CD14-positive monocyte (primary cell): Measurements from ENCODE around the gene MTHFSD. TPM values are rescaled to one million over a fixed set of nuclear protein-coding genes. Genes with fewer than 3 reads are reported as not detected.

Experiments
- DNase-seq, 3 donors: peaks; one replicate each; pipeline ENCODE4 v3.0.0-alpha.2; 2011 to 2022
- H2AFZ ChIP-seq: 2 replicates; pipeline ENCODE4 v1.6.0; 2012; ENCODE audit warnings: mild to moderate bottlenecking, low read depth, low read length, inconsistent platforms; ENCODE audit not compliant: insufficient read depth, poor library complexity, severe bottlenecking
- H3K27ac ChIP-seq, 2 donors: 1 replicate in 1 of 2; 2 replicates in 1 of 2; pipeline ENCODE4 v1.5.1; 2012 to 2013; ENCODE audit warnings: low read length in 2 of 2, control low read depth in 1 of 2, inconsistent platforms in 1 of 2, low read depth in 1 of 2, mild to moderate bottlenecking in 1 of 2
- H3K27me3 ChIP-seq, 2 donors: one replicate each; pipeline versions ENCODE4 v1.6.0 to v1.6.1; 2011 to 2013; ENCODE audit warnings: low read length in 2 of 2; ENCODE audit not compliant: control insufficient read depth in 2 of 2, insufficient read depth in 2 of 2
- H3K36me3 ChIP-seq, 2 donors: replicated peaks in 1 of 2; 1 replicate in 1 of 2; 2 replicates in 1 of 2; pipeline versions ENCODE4 v1.5.1 to v1.6.1; 2012 to 2013; ENCODE audit warnings: low read length in 2 of 2, control low read depth in 1 of 2, inconsistent platforms in 1 of 2, mild to moderate bottlenecking in 1 of 2; ENCODE audit not compliant: insufficient read depth in 2 of 2, control insufficient read depth in 1 of 2
- H3K4me1 ChIP-seq, 2 donors: 1 replicate in 1 of 2; 2 replicates in 1 of 2; pipeline versions ENCODE4 v1.5.1 to v1.6.1; 2012 to 2013; ENCODE audit warnings: low read length in 2 of 2, control low read depth in 1 of 2, inconsistent platforms in 1 of 2, mild to moderate bottlenecking in 1 of 2, moderate library complexity in 1 of 2; ENCODE audit not compliant: insufficient read depth in 2 of 2, control insufficient read depth in 1 of 2
- H3K4me2 ChIP-seq: replicated peaks from 2 replicates; pipeline ENCODE3; 2012; ENCODE audit warnings: low read length, moderate library complexity, mild to moderate bottlenecking; ENCODE audit not compliant: poor library complexity, severe bottlenecking; ENCODE audit errors: extremely low read depth
- H3K4me3 ChIP-seq, 3 experiments: fragments of 200-600 bp in 1 of 3; sonication (generic) in 1 of 3; replicated peaks in 1 of 3; 1 replicate in 2 of 3; 2 replicates in 1 of 3; pipeline ENCODE4 v1.5.1; 2011 to 2013; ENCODE audit warnings: low read length in 3 of 3, mild to moderate bottlenecking in 3 of 3, control low read depth in 2 of 3, low read depth in 2 of 3, inconsistent platforms in 1 of 3, moderate library complexity in 1 of 3
- H3K79me2 ChIP-seq: 2 replicates; pipeline ENCODE4 v1.6.0; 2012; ENCODE audit warnings: mild to moderate bottlenecking, control low read depth, inconsistent platforms, low read length, moderate library complexity; ENCODE audit not compliant: insufficient read depth
- H3K9ac ChIP-seq: 2 replicates; pipeline ENCODE4 v1.6.0; 2017; ENCODE audit warnings: low read length, mild to moderate bottlenecking; ENCODE audit not compliant: insufficient read depth, poor library complexity, severe bottlenecking
- H3K9me3 ChIP-seq, 2 donors: replicated peaks in 1 of 2; 1 replicate in 1 of 2; 2 replicates in 1 of 2; pipeline versions ENCODE4 v1.5.1 to v1.6.1; 2012 to 2013; ENCODE audit warnings: low read length in 2 of 2, control low read depth in 1 of 2; ENCODE audit not compliant: control insufficient read depth in 1 of 2, insufficient read depth in 1 of 2
- H4K20me1 ChIP-seq: 2 replicates; pipeline ENCODE4 v1.6.0; 2012; ENCODE audit warnings: mild to moderate bottlenecking, low read length, control low read depth, moderate library complexity; ENCODE audit not compliant: insufficient read depth
- H3K27ac Mint-ChIP-seq, 7 donors: one replicate each; pipeline ENCODE4 v1.8.0; 2020; ENCODE audit warnings: mild to moderate bottlenecking in 7 of 7, mixed read lengths in 7 of 7, moderate library complexity in 6 of 7, inconsistent platforms in 2 of 7
- H3K27me3 Mint-ChIP-seq, 3 donors: one replicate each; pipeline ENCODE4 v1.8.0; 2021 to 2022; ENCODE audit warnings: low read depth in 3 of 3, mild to moderate bottlenecking in 3 of 3, mixed read lengths in 3 of 3, moderate library complexity in 3 of 3, inconsistent platforms in 1 of 3
- H3K36me3 Mint-ChIP-seq, 2 donors: one replicate each; pipeline ENCODE4 v1.8.0; 2020; ENCODE audit warnings: mixed read lengths in 2 of 2, inconsistent platforms in 1 of 2, mild to moderate bottlenecking in 1 of 2
- H3K4me1 Mint-ChIP-seq: one replicate; pipeline ENCODE4 v1.8.0; 2020; ENCODE audit warnings: mild to moderate bottlenecking, mixed read lengths
- H3K4me3 Mint-ChIP-seq, 2 donors: one replicate each; pipeline ENCODE4 v1.8.0; 2020; ENCODE audit warnings: mild to moderate bottlenecking in 2 of 2, mixed read lengths in 2 of 2, moderate library complexity in 1 of 2
- H3K9me3 Mint-ChIP-seq, 7 donors: one replicate each; pipeline ENCODE4 v1.8.0; 2020 to 2022; ENCODE audit warnings: mixed read lengths in 7 of 7, mild to moderate bottlenecking in 6 of 7, moderate library complexity in 6 of 7, inconsistent platforms in 2 of 7
- WGBS: methylation state at CpG from one replicate; pipeline ENCODE4 v1.1.5; 2013; ENCODE audit warnings: missing lambda C conversion rate; ENCODE audit not compliant: insufficient coverage; 5-methylcytosine and 5-hydroxymethylcytosine counted together
- intact Hi-C, 2 donors: fragments of 100-400 bp; cut with micrococcal nuclease; formaldehyde crosslinking; loops; one replicate each; pipeline versions ENCODE4 v1.15.0 to v1.15.1; 2023
- polyA plus RNA-seq, 3 donors: library from polyadenylated mRNA; depleted of rRNA in 1 of 3; unstranded in 2 of 3; stranded (reverse) in 1 of 3; fragments of 300-500 nt in 2 of 3; fragments of >200 nt in 1 of 3; fragmentation: Illumina TruSeq in 2 of 3; gene quantifications; 1 replicate in 2 of 3; 2 replicates in 1 of 3; pipeline ENCODE4 v1.2.3, GENCODE V29; 2012 to 2021
- TF ChIP-seq, protein P1 (sequence below): fragments of 200-600 bp; IDR thresholded peaks from one replicate; pipeline ENCODE4 v1.8.0; 2022; ENCODE audit warnings: antibody characterized with exemption, mild to moderate bottlenecking

The MTHFSD gene
- polyA plus RNA-seq, 3 donors: 7.2 to 14.1 (median 11.7) TPM

DNA sequence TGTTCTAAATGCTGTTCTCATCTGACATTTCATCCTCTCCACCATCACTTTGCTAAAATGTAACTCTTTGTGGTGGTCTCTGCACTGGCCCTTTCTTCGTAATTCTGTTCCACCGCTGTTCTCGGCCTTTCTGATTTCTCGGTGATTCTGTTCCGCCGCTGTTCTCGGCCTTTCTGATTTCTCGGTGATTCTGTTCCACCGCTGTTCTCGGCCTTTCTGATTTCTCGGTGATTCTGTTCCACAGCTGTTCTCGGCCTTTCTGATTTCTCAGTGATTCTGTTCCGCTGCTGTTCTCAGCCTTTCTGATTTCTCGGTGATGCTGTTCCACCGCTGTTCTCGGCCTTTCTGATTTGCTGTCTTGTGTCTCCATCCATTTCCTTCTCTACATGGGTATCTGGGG lies 32.4 kb downstream of the MTHFSD start:
- peaks cover 28 to 51% (median 35%) of the 10 kb centered on the region in 3 donors for H3K27me3 Mint-ChIP-seq
- intact Hi-C loops: loop anchor here in 1 of 2 donors (5.0 kb wide), 1 partner anchor 705 kb away; no protein-coding TSS in a partner anchor

DNA sequence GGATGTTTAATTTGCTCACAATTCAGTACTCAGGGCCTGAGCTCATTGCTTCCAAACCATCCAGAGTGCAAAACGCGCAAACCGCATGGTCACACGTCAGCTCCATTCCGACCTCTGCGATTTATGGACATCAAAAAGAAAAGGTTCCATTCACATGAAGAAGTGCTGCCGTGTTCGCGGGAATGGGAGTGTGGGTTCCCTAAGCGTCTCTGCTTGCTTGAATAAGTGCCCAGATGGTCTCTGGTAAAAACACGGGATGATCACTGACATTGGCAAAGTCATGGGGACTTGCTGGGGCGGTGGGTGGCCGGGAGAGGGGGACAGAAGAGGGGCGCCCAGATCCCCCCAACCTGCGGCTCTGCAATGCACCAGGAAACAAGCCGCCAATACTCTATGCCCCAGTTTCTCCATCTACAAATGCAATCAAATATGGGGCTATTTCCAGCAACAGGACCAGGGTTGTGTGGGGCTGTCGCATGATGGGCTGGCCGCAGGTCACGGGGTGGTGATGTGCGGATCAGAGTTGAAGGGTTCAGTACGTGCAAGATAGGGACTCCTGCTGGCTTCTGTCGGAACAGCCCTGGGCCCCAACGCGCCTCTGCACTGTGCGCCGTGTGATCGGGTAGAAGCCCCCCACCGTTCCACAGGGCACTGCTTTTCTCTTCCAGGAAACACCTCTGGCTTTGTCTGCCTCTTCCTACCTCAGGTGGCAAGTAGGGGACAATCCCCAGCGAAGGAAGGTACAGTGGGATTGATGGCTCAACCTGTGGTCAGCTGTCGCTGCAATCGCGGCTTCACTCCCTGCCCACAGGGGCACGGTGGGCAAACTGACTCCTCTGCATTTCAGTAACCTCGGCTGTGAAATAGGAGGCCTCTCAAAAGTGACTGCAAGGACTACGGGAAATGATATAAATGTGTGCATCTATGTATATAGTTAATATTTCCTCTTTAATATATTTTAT lies 33.5 kb downstream of the MTHFSD start:
- H3K4me3 Mint-ChIP-seq: peak overlapping the region in 1 of 2 donors; percentile 7

More for the DNA sequence above, 32.4 kb downstream of the MTHFSD start:
- TF ChIP-seq, protein P1, sequence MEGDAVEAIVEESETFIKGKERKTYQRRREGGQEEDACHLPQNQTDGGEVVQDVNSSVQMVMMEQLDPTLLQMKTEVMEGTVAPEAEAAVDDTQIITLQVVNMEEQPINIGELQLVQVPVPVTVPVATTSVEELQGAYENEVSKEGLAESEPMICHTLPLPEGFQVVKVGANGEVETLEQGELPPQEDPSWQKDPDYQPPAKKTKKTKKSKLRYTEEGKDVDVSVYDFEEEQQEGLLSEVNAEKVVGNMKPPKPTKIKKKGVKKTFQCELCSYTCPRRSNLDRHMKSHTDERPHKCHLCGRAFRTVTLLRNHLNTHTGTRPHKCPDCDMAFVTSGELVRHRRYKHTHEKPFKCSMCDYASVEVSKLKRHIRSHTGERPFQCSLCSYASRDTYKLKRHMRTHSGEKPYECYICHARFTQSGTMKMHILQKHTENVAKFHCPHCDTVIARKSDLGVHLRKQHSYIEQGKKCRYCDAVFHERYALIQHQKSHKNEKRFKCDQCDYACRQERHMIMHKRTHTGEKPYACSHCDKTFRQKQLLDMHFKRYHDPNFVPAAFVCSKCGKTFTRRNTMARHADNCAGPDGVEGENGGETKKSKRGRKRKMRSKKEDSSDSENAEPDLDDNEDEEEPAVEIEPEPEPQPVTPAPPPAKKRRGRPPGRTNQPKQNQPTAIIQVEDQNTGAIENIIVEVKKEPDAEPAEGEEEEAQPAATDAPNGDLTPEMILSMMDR: no peak
- peaks cover 0 to 26% of the 10 kb centered on the region in 2 donors for H3K27me3 ChIP-seq
- no peaks in the 10 kb centered on the region for H3K36me3 ChIP-seq
- no peak overlapping the region for H3K4me3 ChIP-seq
- H3K4me2 ChIP-seq: no peak overlapping the region
- no peak overlapping the region for H3K27ac ChIP-seq
- H3K4me1 ChIP-seq: no peaks in the 10 kb centered on the region
- peak overlapping the region in 2 of 7 donors; percentile 21 to 25 for H3K27ac Mint-ChIP-seq
- WGBS: 88% methylated on average over 13 of the region's 16 CpGs
- H3K9me3 ChIP-seq: peaks cover 0 to 4% of the 10 kb centered on the region in 2 donors
- H2AFZ ChIP-seq: no peak overlapping the region
- H4K20me1 ChIP-seq: no peaks in the 10 kb centered on the region
- no peak overlapping the region for H3K9ac ChIP-seq
- peaks cover 4% of the 10 kb centered on the region for H3K4me1 Mint-ChIP-seq
- no peaks in the 10 kb centered on the region for H3K36me3 Mint-ChIP-seq
- DNase-seq: no peak
- no peak overlapping the region for H3K4me3 Mint-ChIP-seq
- peaks cover 0 to 9% (median 2%) of the 10 kb centered on the region in 7 donors for H3K9me3 Mint-ChIP-seq
- H3K79me2 ChIP-seq: no peaks in the 10 kb centered on the region

More for the DNA sequence above, 33.5 kb downstream of the MTHFSD start:
- Histone ChIP-seq H3K79me2 (no peaks in the 10 kb centered on the region), H3K9me3 (peaks cover 0 to 4% of the 10 kb centered on the region in 2 donors), H3K36me3 (no peaks in the 10 kb centered on the region), H4K20me1 (no peaks in the 10 kb centered on the region), H2AFZ (no peak overlapping the region), H3K27ac (no peak overlapping the region), H3K9ac (no peak overlapping the region), H3K4me3 (no peak overlapping the region), H3K4me1 (no peaks in the 10 kb centered on the region), H3K4me2 (no peak overlapping the region), H3K27me3 (peaks cover 7 to 37% of the 10 kb centered on the region in 2 donors)
- WGBS: 64% methylated on average over 24 of the region's 35 CpGs
- Mint-ChIP-seq H3K9me3 (peaks cover 0 to 9% (median 0%) of the 10 kb centered on the region in 7 donors), H3K27me3 (peaks cover 38 to 62% (median 46%) of the 10 kb centered on the region in 3 donors), H3K27ac (peak overlapping the region in 1 of 7 donors; percentile 21), H3K4me1 (peaks cover 4% of the 10 kb centered on the region), H3K36me3 (peaks cover 0 to 3% of the 10 kb centered on the region in 2 donors)
- TF ChIP-seq, protein P1: no peak
- no peak for DNase-seq
- intact Hi-C loops: loop anchor here in 1 of 2 donors (5.0 kb wide), 1 partner anchor 704 kb away; no protein-coding TSS in a partner anchor
